ENCODE results near the gene AASDHPPT.

The AASDHPPT gene

GRCh38 chr11:106059617-106060016 is 17.8 kb upstream of the AASDHPPT start:
- no peaks in the 10 kb centered on the region for H3K36me3 ChIP-seq (ENCODE audit: insufficient read depth, low read length)
- TF ChIP-seq EZH2 (IDR thresholded peaks at IDR 0.05; ENCODE audit: borderline replicate concordance, low read length) (no peak), CTCF (IDR thresholded peaks at IDR 0.05; ENCODE audit: low read length) (no peak)
- no peaks in the 10 kb centered on the region for H3K27me3 ChIP-seq (ENCODE audit: insufficient read depth, low read length)
- no peak overlapping the region for H3K27ac ChIP-seq (ENCODE audit: low read depth, low read length, poor library complexity, severe bottlenecking)
- H3K79me2 ChIP-seq (ENCODE audit: insufficient read depth, low read length), result no peaks in the 10 kb centered on the region
- no peaks in the 10 kb centered on the region for H3K9me3 ChIP-seq (ENCODE audit: low read length)
- H3K9me2 ChIP-seq (ENCODE audit: low read depth, low read length), result no peaks in the 10 kb centered on the region
- H4K20me1 ChIP-seq (ENCODE audit: insufficient read depth, low read length), result no peaks in the 10 kb centered on the region
- H3K4me2 ChIP-seq (ENCODE audit: low read length), result no peak overlapping the region
- no peak overlapping the region for H2AFZ ChIP-seq (ENCODE audit: low read length)
- peaks cover 5% of the 10 kb centered on the region for H3K4me1 ChIP-seq (ENCODE audit: insufficient read depth, low read length, severe bottlenecking)
- H3K4me3 ChIP-seq (ENCODE audit: low read depth, low read length, poor library complexity, severe bottlenecking), result no peak overlapping the region
- H3F3A ChIP-seq (ENCODE audit: insufficient read depth, low read length), result no peaks in the 10 kb centered on the region
- H3K9ac ChIP-seq (ENCODE audit: low read length), result no peak overlapping the region

GRCh38 chr11:106061249-106061784 is 16.1 kb upstream of the AASDHPPT start:
- Histone ChIP-seq H3K9ac (ENCODE audit: low read length) (no peak overlapping the region), H3K9me3 (ENCODE audit: low read length) (no peaks in the 10 kb centered on the region), H3F3A (ENCODE audit: insufficient read depth, low read length) (no peaks in the 10 kb centered on the region), H3K36me3 (ENCODE audit: insufficient read depth, low read length) (no peaks in the 10 kb centered on the region), H4K20me1 (ENCODE audit: insufficient read depth, low read length) (no peaks in the 10 kb centered on the region), H3K4me2 (ENCODE audit: low read length) (no peak overlapping the region), H3K27ac (ENCODE audit: low read depth, low read length, poor library complexity, severe bottlenecking) (no peak overlapping the region), H3K27me3 (ENCODE audit: insufficient read depth, low read length) (no peaks in the 10 kb centered on the region), H3K9me2 (ENCODE audit: low read depth, low read length) (no peaks in the 10 kb centered on the region), H2AFZ (ENCODE audit: low read length) (no peak overlapping the region), H3K4me1 (ENCODE audit: insufficient read depth, low read length, severe bottlenecking) (peaks cover 5% of the 10 kb centered on the region), H3K79me2 (ENCODE audit: insufficient read depth, low read length) (no peaks in the 10 kb centered on the region), H3K4me3 (ENCODE audit: low read depth, low read length, poor library complexity, severe bottlenecking) (no peak overlapping the region)
- TF ChIP-seq CTCF (IDR thresholded peaks at IDR 0.05; ENCODE audit: low read length), result no peak
- TF ChIP-seq EZH2 (IDR thresholded peaks at IDR 0.05; ENCODE audit: borderline replicate concordance, low read length), result no peak

GRCh38 chr11:106061954-106062949 is 15.2 kb upstream of the AASDHPPT start:
- Histone ChIP-seq H3K9me3 (ENCODE audit: low read length) (no peaks in the 10 kb centered on the region), H3K9me2 (ENCODE audit: low read depth, low read length) (no peaks in the 10 kb centered on the region), H2AFZ (ENCODE audit: low read length) (no peak overlapping the region), H3K36me3 (ENCODE audit: insufficient read depth, low read length) (no peaks in the 10 kb centered on the region), H4K20me1 (ENCODE audit: insufficient read depth, low read length) (no peaks in the 10 kb centered on the region), H3F3A (ENCODE audit: insufficient read depth, low read length) (no peaks in the 10 kb centered on the region), H3K4me3 (ENCODE audit: low read depth, low read length, poor library complexity, severe bottlenecking) (no peak overlapping the region), H3K9ac (ENCODE audit: low read length) (no peak overlapping the region), H3K27ac (ENCODE audit: low read depth, low read length, poor library complexity, severe bottlenecking) (no peak overlapping the region), H3K4me2 (ENCODE audit: low read length) (no peak overlapping the region), H3K79me2 (ENCODE audit: insufficient read depth, low read length) (no peaks in the 10 kb centered on the region), H3K4me1 (ENCODE audit: insufficient read depth, low read length, severe bottlenecking) (peaks cover 5% of the 10 kb centered on the region), H3K27me3 (ENCODE audit: insufficient read depth, low read length) (no peaks in the 10 kb centered on the region)
- TF ChIP-seq CTCF (IDR thresholded peaks at IDR 0.05; ENCODE audit: low read length), result no peak
- no peak for TF ChIP-seq EZH2 (IDR thresholded peaks at IDR 0.05; ENCODE audit: borderline replicate concordance, low read length)

All from OCI-LY1 (cell line).